Chondrocyte (in vitro differentiated cells): ENCODE measurements around the gene ADSS2. TPM values are rescaled to one million over a fixed set of nuclear protein-coding genes. Genes with fewer than 3 reads are reported as not detected.

Experiments used
- DNase-seq: peaks from one replicate; pipeline ENCODE4 v3.0.0; 2021; ENCODE audit warnings: mixed read lengths, low spot score
- H3K27ac Mint-ChIP-seq: one replicate; pipeline ENCODE4 v1.8.0; 2021; ENCODE audit warnings: mild to moderate bottlenecking, moderate library complexity, mixed read lengths; ENCODE audit not compliant: unreplicated experiment
- H3K27me3 Mint-ChIP-seq: 2 replicates; pipeline ENCODE4 v1.8.0; 2021; ENCODE audit warnings: low read depth, mixed read lengths
- H3K36me3 Mint-ChIP-seq: 2 replicates; pipeline ENCODE4 v1.8.0; 2021; ENCODE audit warnings: low read depth, mixed read lengths
- H3K4me1 Mint-ChIP-seq: 2 replicates; pipeline ENCODE4 v1.8.0; 2021; ENCODE audit warnings: low read depth, mild to moderate bottlenecking, mixed read lengths
- H3K4me3 Mint-ChIP-seq: one replicate; pipeline ENCODE4 v1.8.0; 2021; ENCODE audit warnings: mild to moderate bottlenecking, moderate library complexity, mixed read lengths; ENCODE audit not compliant: unreplicated experiment
- H3K9me3 Mint-ChIP-seq: 2 replicates; pipeline ENCODE4 v1.8.0; 2021; ENCODE audit warnings: low read depth, mixed read lengths
- CTCF ChIP-seq: fragments of 200-600 bp; sonication (generic); IDR thresholded peaks from 2 replicates; pipeline ENCODE4 v1.5.0; 2021; ENCODE audit warnings: antibody characterized with exemption, mild to moderate bottlenecking, moderate library complexity
- total RNA-seq: library from RNA; stranded (reverse); gene quantifications from 3 replicates; pipeline ENCODE4 v1.2.1, GENCODE V29; 2021

ADSS2 gene
- total RNA-seq, 1 donor from 2014 or later, result 43.8 TPM

GRCh38 chr1:244362476-244362875, 89.2 kb downstream of the ADSS2 start:
- Mint-ChIP-seq H3K27ac (peak overlapping the region; percentile 97), H3K27me3 (no peaks in the 10 kb centered on the region), H3K36me3 (no peaks in the 10 kb centered on the region), H3K4me3 (no peak overlapping the region), H3K4me1 (peaks cover 26% of the 10 kb centered on the region), H3K9me3 (no peaks in the 10 kb centered on the region)
- TF ChIP-seq CTCF, result no peak
- no peak for DNase-seq

GRCh38 chr1:244361764-244362473, 89.8 kb downstream of the ADSS2 start:
- no peak for DNase-seq
- peaks cover 26% of the 10 kb centered on the region for H3K4me1 Mint-ChIP-seq
- no peaks in the 10 kb centered on the region for H3K27me3 Mint-ChIP-seq
- H3K36me3 Mint-ChIP-seq, result no peaks in the 10 kb centered on the region
- no peaks in the 10 kb centered on the region for H3K9me3 Mint-ChIP-seq
- peak overlapping the region; percentile 97 for H3K27ac Mint-ChIP-seq
- H3K4me3 Mint-ChIP-seq, result peak overlapping the region; percentile 61
- TF ChIP-seq CTCF, result no peak

Other genes with a start within 250 kb of the ADSS2 start
- gene CATSPERE, start 9.4 kb upstream of the ADSS2 start, total RNA-seq, result 1.5 to 2.3 TPM (median 2.3 TPM) in 3 replicates
- 57.2 to 65.6 TPM (median 62.9 TPM) in 3 replicates for gene DESI2, start 201.2 kb upstream of the ADSS2 start, total RNA-seq